OCI-LY1 (cell line): Measurements from ENCODE around the gene DCTN3.

Experiments
- CTCF ChIP-seq: fragments of 200-600 bp; sonication (generic), shearing (Covaris generic); IDR thresholded peaks from 2 replicates; pipeline ENCODE4 v1.5.1; 2017; ENCODE audit warnings: mild to moderate bottlenecking, antibody characterized with exemption, low read length, moderate library complexity, mixed read lengths
- EZH2 ChIP-seq: fragments of 200-600 bp; sonication (generic), shearing (Covaris generic); IDR thresholded peaks from 2 replicates; pipeline ENCODE4 v1.8.0; 2017; ENCODE audit warnings: borderline replicate concordance, mixed run types, mild to moderate bottlenecking, antibody characterized with exemption, low read length, moderate library complexity, mixed read lengths

GRCh38 chr9:34591248-34591916 is 28.9 kb downstream of the DCTN3 start:
- TF ChIP-seq CTCF (peak; percentile 88), EZH2 (no peak)
